NCI-H1417 treated with DMSO at 0.1 percent for 48 hours (cell line): ENCODE measurements around the gene CHRD.

Source experiments
- DNase-seq: peaks from one replicate; lab custom pipeline; 2025; lab: John Stamatoyannopoulos, UW

The CHRD gene

DNA sequence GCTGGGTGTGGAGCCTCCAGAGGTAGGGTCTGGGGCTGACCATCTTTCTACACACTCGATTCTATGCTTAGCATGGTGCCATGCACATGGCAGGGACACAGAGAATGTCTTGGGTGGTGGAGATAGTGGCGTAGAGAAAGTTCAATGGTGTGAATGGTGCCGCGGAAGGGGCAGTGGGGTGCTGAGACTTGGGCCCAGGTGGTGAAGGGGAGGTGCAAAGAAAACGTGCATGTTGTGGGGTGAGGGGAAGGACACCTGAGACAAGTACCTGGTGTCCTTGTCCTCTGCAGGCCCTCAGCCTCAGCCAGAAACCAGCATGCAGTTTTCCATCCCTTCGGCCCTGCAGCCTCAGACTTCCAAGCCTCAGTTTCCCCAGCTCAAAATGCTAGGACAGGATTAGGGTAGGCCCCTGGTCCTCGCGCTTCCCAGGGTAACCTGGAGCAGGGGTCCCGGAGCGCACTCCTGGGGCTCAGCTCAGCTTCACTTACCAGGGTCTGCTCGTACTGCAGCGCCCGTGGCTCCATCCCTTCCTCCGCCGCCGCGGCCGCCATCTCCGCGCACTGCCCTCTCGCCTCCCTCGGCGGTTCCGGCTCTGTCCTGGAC lies 18.8 kb upstream of the CHRD start:
- DNase-seq, result no peak

DNA sequence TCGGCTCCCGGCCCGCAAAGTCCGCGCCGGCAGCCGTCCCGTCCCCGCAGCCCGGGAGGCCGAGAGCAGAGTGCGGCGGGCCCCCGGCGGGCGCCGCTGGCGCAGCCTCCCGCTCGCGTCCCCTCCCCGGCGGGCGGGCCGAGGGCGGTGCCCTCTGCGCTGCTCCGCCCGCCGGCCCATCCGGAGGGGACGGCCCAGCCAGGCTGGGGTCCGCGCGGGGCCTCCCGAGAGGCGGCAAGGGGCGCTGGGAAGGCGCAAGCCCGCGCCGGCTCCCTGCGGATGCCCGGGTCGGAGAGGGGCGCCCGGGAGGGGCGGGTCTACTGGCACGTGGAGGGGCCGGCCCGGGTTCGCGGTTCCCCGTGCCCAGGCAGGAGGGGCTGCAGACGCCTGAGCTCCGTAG lies 18.3 kb upstream of the CHRD start, which contains the start of the genes CLCN2 and POLR2H:
Gene CLCN2 (minus strand): TSS at position 74 of the 400 bp plus-strand sequence. CDS start 126 bp downstream, outside the sequence.
Gene POLR2H (plus strand): TSS at position 179 of the 400 bp plus-strand sequence. CDS start 1,783 bp downstream, outside the sequence.
- DNase-seq, result no peak

DNA sequence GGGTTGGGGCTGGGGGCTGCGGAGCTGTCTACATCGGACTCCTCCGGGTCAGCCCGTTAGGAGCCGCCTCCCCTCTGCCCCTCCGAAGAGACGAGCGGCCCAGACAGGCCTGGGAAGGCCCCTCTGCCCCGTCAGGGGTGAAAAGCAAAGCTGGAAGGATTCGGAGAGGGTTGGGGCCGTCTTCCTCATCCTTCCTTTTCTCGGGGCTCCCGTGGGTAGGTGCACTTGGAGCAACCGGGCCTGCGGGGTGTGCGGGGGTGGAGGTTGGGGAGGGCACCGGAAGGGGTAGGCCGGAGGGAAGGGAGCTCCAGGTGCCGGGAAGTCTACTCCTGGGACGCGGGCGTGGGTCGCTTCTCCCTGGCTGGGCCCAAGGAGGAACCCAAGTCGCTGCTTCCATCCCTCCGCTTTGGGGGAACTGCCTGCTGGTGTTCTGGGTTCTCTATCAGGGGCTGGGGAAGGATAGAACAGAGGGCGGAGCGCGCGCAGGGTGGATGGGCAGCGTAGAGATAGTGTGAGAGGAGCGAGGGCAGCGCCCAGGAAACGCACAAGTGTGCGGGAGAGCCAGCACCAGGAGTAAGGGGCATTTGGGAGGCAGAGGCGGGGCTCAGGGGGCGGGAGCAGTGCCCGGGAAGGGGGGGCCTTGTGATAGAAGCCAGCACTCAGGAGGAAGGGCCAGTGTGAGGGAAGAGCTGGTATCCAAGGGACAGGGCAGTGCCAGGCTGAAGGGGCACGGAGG lies 17.8 kb upstream of the CHRD start:
- DNase-seq, result no peak

DNA sequence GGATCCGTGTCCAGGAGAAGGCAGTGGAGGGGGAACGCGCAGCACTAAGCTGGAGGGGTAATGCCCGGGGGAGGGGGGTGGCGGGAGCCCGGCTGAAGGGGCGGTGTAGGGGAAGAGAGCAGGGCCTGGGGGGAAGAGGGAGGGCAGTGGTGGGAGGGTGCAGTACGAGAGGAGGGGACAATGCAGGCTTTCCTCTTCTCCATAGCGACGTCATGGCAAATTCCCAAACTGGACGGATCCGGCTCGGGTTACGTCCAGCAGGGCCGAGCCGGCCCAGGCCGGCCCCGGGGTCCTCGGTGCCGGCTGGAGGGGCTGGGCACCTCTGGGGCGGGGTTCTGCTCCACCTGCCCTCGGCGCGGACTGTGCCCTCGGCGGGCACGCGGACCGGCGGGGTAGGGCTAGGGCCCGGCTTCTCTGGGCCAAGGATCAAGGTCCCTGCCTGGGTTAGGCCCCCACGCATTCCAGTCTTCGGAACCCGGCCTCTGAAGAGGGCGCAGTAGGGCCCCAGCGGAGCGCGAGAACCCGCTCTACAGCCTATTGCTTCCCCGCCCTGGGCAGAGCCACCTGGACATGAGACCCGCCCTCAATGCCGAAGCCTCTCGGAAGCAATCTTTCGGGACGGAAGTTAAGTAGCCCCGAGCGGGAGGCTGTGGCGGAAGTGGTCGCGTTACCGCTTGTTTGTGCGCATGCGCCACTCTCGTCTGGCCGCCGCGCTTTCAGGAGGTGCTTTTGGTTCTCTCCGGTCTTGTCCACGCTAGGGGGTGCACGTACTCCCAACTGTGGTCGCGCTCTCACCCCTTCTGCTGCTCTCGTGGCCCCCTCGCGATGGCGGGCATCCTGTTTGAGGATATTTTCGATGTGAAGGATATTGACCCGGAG lies 16.9 kb upstream of the CHRD start:
- DNase-seq, result peak; percentile 95

DNA sequence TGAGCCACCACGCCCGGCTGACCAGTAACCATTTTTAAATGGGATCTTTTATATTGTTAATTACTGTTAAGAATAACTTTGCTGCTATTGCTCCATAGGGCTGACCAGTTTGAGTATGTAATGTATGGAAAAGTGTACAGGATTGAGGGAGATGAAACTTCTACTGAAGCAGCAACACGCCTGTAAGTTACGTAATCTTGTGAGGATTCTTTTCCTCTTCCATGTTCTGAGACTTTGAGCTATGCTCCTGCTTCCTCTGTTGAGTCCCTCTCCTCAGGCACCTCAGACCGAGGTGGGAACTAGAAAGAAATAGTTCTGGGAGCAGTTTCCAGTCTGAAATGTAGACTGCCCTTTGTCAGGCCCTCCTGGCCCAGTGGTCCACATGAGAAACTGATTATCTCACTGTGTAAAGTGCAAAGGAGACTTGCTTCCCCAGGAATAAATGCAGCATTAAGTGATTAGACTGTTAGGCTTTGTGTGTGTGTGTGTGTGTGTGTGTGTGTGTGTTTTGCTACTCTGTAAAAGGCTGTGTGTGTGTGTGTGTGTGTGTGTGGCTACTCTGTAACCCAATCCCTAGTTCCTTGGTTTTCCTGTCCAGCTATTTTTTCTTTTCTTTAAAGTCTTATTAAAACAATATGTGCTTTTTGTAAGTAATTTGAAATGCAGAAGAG lies 13.1 kb upstream of the CHRD start:
- DNase-seq, result no peak

DNA sequence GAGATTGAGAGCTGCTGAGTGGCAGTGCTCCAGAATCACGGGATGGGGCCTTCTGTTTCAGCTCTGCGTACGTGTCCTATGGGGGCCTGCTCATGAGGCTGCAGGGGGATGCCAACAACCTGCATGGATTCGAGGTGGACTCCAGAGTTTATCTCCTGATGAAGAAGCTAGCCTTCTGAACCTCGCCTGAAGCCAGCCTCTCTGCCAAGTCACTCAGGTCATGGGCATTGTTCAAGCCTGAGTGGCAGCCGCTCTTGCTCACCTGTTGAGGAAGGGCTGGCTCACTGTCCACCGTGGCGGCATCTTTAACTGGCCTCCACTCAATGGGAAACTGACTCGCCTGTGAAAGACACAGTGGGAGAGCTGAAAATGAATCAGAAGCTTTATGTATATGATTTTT lies 11.7 kb upstream of the CHRD start:
- DNase-seq, result no peak

DNA sequence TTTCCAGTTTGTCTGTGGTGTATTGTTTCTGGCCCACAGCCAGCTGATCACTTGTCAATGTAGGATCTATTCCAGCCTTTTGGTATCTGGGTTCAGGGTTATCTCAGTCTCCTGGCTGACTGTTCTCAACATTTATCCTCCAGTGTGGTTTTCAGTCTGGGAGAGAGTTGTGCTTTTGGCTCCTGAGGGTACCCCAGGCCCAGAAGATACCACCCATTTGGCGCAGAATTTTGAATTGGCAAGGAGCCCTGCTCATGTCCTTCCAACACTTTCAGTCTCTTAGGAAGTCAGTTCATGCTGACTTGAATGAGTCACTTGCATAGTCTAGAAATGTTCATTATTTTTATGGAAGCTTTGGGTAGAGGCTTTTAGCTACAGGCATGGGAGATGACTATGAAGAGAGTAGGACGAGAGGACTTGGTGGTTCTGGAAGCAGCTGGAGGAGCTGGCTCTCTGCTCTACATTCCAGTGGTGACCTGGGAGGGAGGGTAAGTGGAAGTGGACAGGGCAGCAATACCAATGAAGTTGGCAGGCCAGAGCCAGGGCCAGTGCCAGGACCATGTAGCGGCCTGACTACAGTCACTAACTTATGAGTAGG lies 11.2 kb upstream of the CHRD start:
- DNase-seq, result no peak

DNA sequence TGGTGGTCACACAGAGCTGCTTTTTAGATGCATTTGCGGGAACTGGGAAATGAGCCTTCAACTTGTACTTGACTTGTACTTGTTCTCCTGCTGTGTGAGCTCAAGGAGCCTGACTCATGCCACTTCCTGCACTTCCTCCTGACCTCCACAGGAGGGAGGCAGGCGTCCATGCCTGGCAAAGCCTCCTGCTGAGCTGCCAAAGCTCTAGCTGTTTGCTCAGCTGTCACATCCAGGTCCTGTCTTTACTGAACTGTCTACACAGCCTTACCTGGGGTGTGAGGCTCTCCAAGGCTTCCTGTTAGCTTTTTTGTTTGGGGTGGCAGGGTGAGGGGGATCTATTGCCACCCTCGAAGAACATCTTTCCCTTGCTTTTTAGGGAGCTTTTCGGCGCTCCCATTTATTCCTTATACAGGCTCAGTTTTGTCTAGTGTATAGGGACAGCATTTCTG lies 8.3 kb upstream of the CHRD start:
- peak; percentile 82 for DNase-seq

DNA sequence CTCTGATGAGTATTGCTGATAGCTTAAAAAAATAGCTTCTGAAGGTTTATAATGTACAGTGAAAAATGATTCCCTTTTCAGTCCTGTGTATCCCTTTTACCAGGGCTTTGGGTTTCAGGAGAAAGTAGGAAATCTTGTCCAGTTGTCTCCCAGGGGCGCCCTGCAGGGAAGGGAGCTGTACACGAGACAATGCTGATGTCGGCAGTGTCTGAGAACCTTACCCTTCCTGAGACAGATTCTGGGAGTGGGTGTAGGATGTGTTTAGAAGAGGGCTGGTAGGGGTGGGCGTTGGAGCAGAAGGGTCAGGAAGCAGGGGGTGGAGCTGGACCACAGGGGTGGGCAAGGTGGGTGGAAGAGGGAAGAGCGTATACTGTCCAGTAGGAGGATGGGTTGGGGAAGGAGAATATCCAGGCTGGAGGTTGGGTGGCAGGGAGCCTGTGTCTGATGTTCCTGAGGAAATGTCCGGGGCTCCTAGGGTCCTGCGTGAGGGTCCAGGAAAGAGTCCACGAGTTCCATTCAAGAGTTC lies 7.5 kb upstream of the CHRD start:
- DNase-seq, result no peak

DNA sequence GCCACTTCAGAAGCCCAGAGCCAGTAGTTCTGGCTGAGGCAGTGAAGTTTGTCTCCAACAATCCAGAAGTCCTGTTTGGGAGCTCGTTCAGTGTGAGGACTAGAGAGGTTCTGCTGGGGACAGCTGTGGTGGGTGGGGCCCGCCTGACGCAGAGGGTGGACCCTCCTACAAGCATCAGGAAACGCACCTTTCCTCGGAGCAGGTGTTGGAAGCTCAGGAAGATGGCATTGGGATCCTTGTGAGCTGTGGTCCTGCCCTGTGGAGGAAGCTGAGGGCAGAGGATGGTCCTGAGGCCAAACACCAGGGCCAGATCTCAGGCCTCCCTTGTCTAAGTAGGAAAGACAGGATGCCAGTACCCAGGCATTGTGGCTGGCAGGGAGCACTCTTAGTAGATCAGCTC lies 6.9 kb upstream of the CHRD start:
- no peak for DNase-seq

DNA sequence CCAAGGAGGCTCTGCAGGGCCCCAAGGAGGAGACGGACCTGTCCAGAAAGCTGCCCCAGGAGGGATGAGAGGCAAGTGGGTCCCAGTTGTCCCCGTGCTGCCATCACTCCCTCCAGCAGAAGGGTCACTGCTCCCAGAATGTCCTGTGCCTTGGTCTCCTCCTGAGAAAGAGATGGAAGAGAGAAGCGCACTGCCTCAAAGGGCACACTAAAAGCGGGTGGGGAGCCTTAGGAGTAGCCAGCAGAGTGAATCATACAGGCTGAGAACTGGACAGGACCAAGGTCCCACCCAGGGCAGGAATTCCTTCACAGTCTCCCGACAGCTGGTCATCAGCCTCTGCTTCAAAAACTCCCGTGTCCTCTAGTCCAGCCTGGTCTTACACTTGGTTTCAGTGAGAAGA lies 6.4 kb upstream of the CHRD start:
- DNase-seq, result no peak

DNA sequence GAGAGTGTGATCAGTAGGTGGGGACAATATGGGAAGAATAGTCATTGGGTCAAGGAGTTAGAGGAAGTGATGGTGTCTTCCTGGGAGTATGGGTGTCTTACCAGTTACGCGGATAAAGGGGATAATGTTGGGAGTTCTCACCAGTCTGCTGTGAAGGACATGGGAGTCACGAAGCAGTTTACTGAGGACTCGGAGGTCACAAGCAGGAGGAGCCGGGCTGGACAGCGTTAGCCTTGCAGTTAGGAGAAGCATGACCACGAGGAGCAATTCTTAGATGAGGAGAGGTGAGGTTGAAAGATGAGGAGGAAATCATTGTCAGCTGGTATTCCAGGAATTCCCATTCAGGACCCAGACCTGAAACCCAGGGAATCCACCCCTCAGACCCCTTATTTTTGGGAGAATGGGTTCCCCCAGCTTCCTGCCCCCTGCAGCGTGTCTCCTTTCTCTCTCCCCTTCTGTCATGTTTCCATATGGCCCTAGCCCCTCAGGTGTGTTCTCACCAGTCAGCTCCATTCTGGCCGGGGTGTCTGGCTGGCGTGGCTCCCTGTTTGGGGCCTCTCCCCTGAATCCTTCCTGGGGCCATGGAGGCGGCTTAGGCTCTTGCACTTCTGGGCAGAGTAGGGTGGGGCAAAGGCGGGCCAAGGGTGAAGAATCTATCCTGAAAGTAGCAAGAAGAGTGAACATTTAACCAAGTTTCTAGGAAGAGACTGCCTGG lies 4.0 kb upstream of the CHRD start:
- no peak for DNase-seq

DNA sequence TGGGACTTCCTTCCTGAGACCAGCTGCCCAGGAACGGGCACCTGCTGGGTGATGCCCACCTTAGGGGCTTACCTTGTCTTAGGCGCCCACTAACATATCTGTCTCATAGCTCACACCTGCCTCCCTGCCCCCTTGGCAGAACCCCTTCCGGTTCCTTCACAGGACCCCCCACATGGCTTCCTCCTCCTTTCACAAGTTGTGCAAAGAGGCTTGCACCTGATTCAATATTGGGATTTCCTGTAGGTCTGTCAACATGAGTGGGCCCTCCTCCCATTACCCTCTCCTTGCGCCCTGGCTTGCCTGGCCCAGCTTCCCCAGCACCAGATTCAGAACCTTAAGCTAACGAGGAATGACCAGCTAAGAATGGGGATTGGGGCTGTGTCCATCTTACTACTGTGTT lies 2.5 kb upstream of the CHRD start:
- no peak for DNase-seq

DNA sequence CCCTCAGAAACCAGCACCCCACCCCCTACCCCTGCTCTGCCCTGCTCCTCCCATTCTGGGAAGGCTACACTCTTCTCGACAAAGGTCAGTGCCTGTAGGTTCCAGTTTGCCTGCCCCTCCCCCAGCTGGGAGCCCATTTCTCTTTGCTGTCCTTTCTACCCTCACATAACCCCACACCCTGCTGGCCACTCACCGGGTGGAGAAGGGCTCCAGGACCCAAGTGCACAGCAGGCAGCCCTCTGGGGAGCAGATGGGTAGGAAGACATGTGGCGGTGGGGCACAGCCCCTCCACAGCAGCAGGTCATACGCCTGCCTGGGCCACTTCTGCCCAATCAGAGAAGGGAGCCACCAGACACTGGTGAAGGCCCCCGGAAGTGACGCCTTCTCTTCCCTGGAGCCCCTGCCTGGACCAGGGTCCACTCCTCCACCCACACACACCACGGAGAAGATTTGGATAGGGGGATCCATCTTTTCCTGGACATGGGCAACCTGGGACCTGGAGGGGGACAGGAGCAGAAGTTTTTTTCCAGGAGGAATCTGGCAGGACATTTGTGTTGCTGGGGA lies 1.9 kb upstream of the CHRD start, which contains the start of gene THPO:
Gene THPO (minus strand): TSS at position 326 of the 564 bp plus-strand sequence. CDS start 1,948 bp downstream, outside the sequence.
- no peak for DNase-seq

DNA sequence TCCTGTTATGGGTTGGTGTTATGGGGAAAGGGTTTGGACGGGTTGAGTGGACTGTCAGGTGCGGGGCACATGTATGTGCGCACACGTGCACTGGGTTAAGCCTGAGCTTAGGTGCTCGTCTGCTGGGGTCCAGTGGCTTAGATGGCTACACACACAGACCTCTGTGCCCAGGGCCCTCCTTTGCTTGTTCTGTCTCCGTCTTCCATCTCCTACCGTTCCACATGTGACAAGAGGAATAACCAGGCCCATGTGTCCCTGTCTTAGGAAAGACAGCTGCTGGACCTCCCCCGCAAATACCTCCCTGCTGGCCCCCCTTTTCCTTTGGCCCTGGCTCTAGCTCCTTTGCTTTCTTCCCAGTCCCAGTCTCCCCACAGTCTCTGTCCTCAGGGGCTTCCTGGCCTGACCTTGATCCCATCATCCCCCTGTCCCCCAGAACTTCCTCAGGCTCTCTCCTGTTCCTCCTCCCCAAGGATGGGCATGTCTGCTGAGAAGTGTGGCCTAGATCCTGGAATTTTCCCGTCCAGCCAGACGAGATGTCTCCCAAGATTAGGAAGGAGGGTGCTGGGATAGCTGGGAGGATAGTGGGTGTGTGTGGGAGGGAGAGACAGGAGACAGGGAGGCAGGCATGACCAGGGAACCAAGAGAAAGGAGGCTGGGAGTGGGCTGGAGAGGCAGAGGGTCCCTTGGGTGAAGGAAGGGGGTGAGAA lies 1.1 kb upstream of the CHRD start:
- no peak for DNase-seq

DNA sequence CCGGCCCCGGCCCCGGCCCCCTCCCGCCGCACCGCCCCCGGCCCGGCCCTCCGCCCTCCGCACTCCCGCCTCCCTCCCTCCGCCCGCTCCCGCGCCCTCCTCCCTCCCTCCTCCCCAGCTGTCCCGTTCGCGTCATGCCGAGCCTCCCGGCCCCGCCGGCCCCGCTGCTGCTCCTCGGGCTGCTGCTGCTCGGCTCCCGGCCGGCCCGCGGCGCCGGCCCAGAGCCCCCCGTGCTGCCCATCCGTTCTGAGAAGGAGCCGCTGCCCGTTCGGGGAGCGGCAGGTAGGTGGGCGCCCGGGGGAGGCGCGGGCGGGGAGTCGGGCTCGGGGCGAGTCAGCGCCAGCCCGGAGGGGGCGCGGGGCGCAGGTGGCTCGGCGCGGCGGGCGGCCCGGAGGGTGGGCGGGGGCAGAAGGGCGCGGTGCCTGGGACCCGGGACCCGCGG lies 352 bp downstream of the CHRD start:
- DNase-seq, result no peak

DNA sequence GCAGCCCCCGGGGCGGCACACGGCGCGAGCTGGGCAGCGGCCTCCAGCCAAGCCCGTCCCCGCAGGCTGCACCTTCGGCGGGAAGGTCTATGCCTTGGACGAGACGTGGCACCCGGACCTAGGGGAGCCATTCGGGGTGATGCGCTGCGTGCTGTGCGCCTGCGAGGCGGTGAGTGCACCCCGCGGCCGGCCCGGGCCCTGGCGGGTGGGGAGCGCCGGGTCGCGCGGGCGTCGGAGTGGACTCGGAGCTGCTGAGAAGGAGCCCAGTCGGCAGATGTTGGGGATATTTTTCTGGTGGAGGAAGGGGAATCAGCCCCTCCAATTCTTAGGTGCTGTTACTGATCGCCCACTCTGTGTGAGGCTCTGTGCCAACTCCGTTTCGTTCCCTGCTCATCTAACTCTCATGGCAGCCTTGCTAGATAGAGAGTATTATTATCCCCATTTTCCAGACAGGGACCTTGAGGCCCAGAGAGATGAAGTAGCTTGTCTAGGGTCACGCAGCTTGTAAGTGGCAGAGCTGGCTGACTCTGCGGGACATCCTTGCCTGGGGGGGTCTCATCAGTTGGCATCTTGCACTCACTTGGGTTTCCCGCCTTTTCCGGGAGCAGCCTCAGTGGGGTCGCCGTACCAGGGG lies 890 bp downstream of the CHRD start:
- no peak for DNase-seq

DNA sequence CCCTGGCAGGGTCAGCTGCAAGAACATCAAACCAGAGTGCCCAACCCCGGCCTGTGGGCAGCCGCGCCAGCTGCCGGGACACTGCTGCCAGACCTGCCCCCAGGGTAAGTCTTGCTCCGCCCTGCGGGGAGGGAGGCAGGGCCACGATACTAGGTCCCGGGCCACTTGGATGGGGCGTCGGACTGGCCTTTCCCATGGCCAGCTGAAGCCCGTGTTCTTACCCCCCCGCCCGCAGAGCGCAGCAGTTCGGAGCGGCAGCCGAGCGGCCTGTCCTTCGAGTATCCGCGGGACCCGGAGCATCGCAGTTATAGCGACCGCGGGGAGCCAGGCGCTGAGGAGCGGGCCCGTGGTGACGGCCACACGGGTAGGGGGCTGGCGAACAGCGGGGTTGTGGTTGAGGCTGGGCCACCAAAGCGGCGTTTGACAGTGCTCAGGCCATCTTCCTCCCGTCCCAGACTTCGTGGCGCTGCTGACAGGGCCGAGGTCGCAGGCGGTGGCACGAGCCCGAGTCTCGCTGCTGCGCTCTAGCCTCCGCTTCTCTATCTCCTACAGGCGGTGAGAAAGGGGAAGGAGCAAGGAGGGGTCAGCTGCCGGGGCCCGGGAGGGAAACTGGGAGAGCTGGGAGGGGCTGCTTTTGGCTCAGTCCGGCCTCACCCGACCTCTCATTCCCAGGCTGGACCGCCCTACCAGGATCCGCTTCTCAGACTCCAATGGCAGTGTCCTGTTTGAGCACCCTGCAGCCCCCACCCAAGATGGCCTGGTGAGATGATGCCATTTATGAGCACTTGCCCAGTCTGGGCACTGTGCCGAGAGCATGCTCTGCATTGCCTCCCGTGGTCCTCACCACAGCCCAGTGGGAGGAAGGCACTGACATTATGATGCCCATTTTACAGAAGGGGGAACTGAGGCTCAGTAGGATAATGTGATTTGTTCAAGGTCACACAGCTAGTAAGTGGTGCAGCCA lies 1.7 kb downstream of the CHRD start:
- DNase-seq, result no peak
